K562 treated with DMSO at 1 percent for 12 hours (cell line): Measurements from ENCODE around the gene SYMPK. TPM values are rescaled to one million over a fixed set of nuclear protein-coding genes. Genes with fewer than 3 reads are reported as not detected.

Source experiments
- total RNA-seq: library from RNA; unstranded; fragments of 300-600 nt; gene quantifications from 2 replicates; pipeline ENCODE4 v1.2.3, GENCODE V29; 2022; ENCODE audit not compliant: insufficient read depth

The SYMPK gene
- 73.8 and 84.3 TPM in 2 replicates for total RNA-seq

DNA sequence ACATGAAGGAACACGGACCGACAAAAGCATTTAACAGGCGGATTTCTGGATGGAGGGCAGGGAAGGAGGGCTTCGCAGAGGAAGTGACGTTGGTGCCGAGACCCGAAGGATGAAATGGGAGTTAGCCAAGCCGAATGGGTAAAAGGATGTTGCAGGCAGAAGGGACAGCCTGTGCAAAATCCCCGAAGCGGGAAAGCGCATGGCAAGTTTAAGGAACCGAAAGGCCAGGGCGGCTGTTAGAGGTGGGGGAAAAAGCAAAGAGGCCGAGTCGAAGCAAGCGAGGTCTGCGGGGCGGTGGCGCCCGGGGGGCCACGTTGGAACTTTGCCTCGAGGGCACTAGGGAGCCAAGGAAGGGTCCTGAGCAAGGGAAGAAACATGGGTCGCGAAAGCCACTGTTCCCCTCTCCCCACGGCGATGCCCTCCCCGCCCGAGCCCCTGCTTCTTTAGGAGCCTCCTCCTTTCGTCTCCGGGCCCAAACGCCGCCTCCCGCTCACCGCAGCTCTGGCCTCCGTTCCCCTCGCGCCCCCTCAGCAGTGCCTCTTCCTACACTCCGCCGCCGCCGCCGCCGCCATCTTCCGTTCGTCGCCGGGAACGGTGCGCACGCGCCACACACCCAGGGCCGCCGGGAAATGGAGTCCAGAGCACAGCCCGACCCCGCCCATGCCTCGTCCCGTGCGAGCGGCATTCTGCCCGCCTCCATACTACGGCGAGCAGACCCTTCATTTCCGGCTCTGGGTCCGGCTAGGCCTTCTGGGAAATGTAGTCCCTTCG lies at the start of gene SYMPK:
SYMPK (minus strand) TSS at position 584 of the 771 bp plus-strand sequence. CDS start 8,652 bp downstream, outside the sequence.

GRCh38 chr19:45901912-45902650 lies 39.1 kb upstream of the SYMPK start, which contains the start of gene MYPOP:
TSS of gene MYPOP (minus strand) at chr19:45902613. CDS start at chr19:45901773, 840 bp downstream.

DNA sequence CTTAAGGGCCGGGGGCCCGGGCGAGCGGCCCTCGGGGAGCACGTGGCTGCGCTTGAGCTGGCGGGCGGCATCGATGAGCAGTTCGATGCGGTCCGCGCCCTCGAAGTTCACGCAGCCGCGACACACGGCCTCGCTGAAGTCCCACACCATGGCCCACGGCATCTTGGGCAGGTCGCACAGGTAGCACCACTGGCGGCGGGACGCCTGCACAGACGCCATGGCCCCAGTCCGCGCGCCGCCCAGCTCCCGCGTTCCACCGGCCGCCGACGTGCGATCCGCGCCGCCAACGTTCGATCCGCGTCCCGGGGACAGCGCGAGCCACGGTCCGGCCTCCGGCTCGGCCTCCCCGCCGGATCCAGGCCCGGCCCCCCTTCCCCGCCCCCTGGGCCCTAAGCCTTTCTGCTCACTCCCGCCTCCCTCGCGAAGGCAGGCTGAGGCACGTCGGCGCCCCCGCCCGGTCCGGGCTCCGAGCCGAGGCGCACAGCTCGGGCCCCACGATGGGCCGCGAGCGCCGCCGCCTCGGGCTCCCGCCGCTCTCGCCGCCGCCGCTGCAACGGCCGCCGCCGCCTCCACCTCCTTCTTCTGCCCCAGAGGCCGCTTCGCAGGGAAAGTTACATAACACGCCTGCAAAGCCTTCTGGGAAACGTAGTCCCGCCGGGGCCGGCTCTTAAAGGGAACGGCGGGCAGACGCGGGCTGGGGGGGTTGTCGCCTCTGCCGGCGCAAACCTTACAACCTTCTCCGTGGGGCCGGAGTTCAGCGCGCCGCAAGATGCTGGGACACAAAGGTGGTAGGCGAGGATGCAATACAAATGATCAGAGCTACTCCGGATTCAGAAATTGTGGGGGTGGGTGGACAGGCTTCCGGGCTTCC lies 22.8 kb upstream of the SYMPK start, which contains the start of gene IRF2BP1:
IRF2BP1 (minus strand) TSS at position 586 of the 871 bp plus-strand sequence; CDS start at position 219, 367 bp downstream.

GRCh38 chr19:45863840-45864628 lies 1.1 kb upstream of the SYMPK start, which contains the start of gene FOXA3:
TSS of gene FOXA3 (plus strand) at chr19:45864326. CDS start at chr19:45864457, 131 bp downstream.

GRCh38 chr19:45814851-45815480 lies 48.0 kb downstream of the SYMPK start, which contains the start of gene RSPH6A:
TSS of gene RSPH6A (minus strand) at chr19:45815308. CDS start at chr19:45815176, 132 bp downstream.

DNA sequence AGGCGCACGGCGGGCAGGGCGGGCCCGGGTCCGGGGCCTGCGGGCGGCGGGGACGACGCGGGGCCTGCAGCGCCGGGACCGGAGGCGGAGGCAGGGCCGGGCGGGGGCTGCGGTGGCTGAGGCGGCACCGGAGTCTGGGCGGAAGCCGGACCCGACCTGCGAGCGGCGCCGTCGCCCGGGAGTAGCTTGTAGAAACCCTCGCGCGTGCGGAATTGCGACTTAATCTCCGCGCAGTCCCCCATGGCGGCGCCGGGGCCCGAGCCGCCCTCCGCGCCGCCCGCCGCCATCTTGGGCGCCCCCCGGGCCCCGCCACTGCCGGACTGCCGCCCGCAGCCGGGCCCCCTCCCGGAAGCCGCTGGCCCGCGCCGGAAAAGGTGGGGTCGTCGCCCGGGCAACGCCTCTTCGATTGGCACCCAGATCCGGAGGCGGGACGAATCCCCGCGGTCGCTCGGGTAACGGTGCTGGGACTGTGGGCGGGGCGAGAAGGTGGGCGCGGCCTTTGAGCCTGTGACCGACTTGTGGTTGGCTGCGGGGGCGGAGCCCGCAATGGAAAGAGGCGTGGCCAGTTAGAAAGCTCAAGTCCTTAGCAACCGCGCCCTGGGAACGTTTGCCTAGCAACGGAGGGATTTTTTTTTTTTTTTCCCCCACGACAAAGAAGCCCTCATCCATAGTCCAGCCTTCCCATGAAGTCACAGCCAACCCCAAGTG lies 70.3 kb downstream of the SYMPK start, which contains the start of gene DMWD:
DMWD (minus strand) TSS at position 376 of the 708 bp plus-strand sequence; CDS start at position 287, 89 bp downstream.

DNA sequence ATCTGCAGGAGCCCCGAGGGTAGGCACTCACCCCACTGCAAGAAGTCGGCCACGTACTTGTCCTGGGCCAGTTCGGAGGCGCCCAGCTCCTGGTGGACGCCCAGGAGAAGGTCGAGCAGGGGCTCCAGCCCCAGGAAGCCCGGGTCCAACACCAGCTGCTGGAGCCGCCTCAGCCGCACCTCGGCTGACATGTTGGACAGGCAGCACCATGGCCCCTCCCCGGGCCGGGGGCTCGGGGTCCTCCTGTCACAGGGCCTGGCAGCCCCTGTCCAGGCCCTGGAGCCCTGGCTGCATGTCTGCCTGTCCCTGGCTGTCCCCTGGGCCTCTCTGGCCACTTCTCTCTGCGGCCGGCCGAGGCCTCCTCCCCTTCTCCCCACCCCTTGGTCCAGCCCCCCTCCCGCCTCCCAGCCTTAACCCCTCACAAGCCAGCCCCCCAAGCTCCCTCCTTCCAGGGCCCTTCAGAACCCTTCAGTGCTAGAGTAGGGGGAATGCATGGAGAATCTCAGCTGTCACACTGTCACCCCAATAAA lies 80.7 kb downstream of the SYMPK start, which contains the start of gene DMPK:
DMPK (minus strand) TSS at position 329 of the 530 bp plus-strand sequence; CDS start at position 191, 138 bp downstream.

GRCh38 chr19:45768984-45769782 lies 93.8 kb downstream of the SYMPK start, which contains the start of gene SIX5:
TSS of gene SIX5 (minus strand) at chr19:45769252. CDS start at chr19:45768844, 408 bp downstream.

Other genes with a start within 250 kb of the SYMPK start
- gene EML2, start 223.8 kb downstream of the SYMPK start, total RNA-seq = 46.6 and 69.9 TPM in 2 replicates
- 7.3 and 23.2 TPM in 2 replicates for gene GIPR, start 194.9 kb downstream of the SYMPK start, total RNA-seq
- gene SNRPD2, start 171.2 kb downstream of the SYMPK start, total RNA-seq = 589 and 1,120 TPM in 2 replicates
- gene QPCTL, start 170.5 kb downstream of the SYMPK start, total RNA-seq = 23.9 and 24.7 TPM in 2 replicates
- gene FBXO46, start 132.3 kb downstream of the SYMPK start, total RNA-seq = 12.9 and 19.2 TPM in 2 replicates
- gene MEIOSIN, start 129.7 kb downstream of the SYMPK start, total RNA-seq = 0.58 and 0.67 TPM in 2 replicates
- 19.0 and 23.3 TPM in 2 replicates for gene SIX5, start 93.9 kb downstream of the SYMPK start, total RNA-seq
- gene DMPK, start 80.7 kb downstream of the SYMPK start, total RNA-seq = 65.5 and 70.4 TPM in 2 replicates
- gene DMWD, start 70.3 kb downstream of the SYMPK start, total RNA-seq = 16.9 and 47.7 TPM in 2 replicates
- gene RSPH6A, start 47.8 kb downstream of the SYMPK start, total RNA-seq = not detected in 2 replicates
- gene FOXA3, start 1.2 kb upstream of the SYMPK start, total RNA-seq = 6.2 and 6.6 TPM in 2 replicates
- 49.2 and 50.1 TPM in 2 replicates for gene IRF2BP1, start 23.0 kb upstream of the SYMPK start, total RNA-seq
- 12.5 and 13.2 TPM in 2 replicates for gene MYPOP, start 39.5 kb upstream of the SYMPK start, total RNA-seq
- gene NANOS2, start 51.6 kb upstream of the SYMPK start, total RNA-seq = not detected in 2 replicates
- not detected in 2 replicates for gene NOVA2, start 110.7 kb upstream of the SYMPK start, total RNA-seq
- 9.1 and 10.3 TPM in 2 replicates for gene CCDC61, start 132.3 kb upstream of the SYMPK start, total RNA-seq
- gene PGLYRP1, start 159.9 kb upstream of the SYMPK start, total RNA-seq = not detected in 2 replicates
- 0.30 TPM in 1 of 2 replicates, not detected in the other for gene IGFL4, start 177.9 kb upstream of the SYMPK start, total RNA-seq